Peyer's patch (tissue), 4 donors: ENCODE results near the gene RPS2.

ENCODE experiments used
- POLR2A ChIP-seq, 2 donors: fragments of 450-650 bp; IDR thresholded peaks; one replicate each; pipeline ENCODE4 v1.5.1; 2017; ENCODE audit warnings: antibody characterized with exemption in 2 of 2, mild to moderate bottlenecking in 2 of 2, moderate library complexity in 2 of 2
- TF ChIP-seq, protein P1 (sequence below), 6 experiments: fragments of 450-650 bp in 4 of 6; fragments of 200-600 bp in 2 of 6; sonication (generic) in 1 of 6; IDR thresholded peaks; one replicate each; pipeline ENCODE4 v1.5.1; 2017 to 2019; ENCODE audit warnings: antibody characterized with exemption in 6 of 6, mild to moderate bottlenecking in 3 of 6, moderate library complexity in 1 of 6

DNA sequence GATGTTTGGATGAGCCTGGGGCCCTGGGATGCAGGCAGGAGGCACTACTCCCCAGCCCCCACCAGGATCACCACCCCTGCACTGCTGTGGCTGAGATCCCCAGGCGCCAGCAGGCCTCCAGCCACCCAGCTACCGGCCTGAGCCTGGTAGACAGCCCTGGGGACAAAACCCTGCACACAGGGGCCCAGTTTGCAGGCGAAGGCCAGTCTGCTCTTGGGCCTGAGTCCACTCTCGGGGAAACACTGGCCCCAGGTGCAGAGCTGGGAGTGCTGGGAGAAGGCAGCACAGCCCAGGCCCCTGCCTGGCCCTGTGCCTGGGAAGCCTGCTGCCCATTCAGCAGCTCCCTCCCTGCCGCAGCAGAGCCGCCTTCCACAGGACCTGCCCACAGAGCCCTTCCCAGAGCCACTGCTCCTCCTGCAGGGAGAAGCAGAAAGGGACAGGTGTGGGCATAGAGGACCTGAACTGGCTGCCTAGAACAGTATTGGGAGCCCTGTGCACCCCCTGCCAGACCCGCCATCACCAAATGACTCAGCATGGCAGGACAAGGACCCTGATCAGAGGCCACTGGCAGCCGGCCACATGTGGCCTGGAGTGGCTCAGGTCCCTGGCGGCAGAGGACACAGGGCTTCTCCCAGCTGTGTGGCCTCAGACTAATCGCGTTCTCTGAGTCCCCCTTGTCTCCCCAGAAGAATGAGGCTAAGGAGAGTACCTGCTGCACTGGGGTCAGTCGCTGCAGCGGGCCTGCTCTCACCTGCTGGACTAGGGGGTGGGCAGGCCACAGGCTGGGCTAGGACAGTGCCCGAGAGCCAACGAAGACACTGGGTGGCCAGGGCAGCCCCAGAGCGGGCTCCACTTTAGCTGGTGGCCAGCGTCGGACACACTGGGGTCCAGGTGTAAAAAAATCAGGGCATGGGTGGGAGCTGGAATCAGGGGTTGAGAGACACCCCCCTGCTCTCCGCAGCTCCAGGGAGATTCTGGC is 32.3 kb downstream of the RPS2 start:
- TF ChIP-seq, protein P1, sequence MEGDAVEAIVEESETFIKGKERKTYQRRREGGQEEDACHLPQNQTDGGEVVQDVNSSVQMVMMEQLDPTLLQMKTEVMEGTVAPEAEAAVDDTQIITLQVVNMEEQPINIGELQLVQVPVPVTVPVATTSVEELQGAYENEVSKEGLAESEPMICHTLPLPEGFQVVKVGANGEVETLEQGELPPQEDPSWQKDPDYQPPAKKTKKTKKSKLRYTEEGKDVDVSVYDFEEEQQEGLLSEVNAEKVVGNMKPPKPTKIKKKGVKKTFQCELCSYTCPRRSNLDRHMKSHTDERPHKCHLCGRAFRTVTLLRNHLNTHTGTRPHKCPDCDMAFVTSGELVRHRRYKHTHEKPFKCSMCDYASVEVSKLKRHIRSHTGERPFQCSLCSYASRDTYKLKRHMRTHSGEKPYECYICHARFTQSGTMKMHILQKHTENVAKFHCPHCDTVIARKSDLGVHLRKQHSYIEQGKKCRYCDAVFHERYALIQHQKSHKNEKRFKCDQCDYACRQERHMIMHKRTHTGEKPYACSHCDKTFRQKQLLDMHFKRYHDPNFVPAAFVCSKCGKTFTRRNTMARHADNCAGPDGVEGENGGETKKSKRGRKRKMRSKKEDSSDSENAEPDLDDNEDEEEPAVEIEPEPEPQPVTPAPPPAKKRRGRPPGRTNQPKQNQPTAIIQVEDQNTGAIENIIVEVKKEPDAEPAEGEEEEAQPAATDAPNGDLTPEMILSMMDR (IDR thresholded peaks at IDR 0.05) = peak in 3 of 6 experiments; percentile 47 to 60 (median 51)
- TF ChIP-seq POLR2A (IDR thresholded peaks at IDR 0.05) = no peak
